Epithelial cell of proximal tubule (primary cell): ENCODE data around the gene SRGN. TPM values are rescaled to one million over a fixed set of nuclear protein-coding genes. Genes with fewer than 3 reads are reported as not detected.
"Not testable (repeated sequence)": the region's sequence is repeated elsewhere in the genome, so short reads cannot be mapped to it uniquely, and the experiment has no call there.

Source experiments
- DNase-seq: peaks from one replicate; pipeline ENCODE4 v3.0.0-alpha.2; 2011; ENCODE audit warnings: low read depth
- H3K4me3 ChIP-seq: 2 replicates; pipeline ENCODE4 v1.5.1; 2011; ENCODE audit warnings: low read depth, mild to moderate bottlenecking, low read length
- total RNA-seq: library from RNA; depleted of rRNA; stranded (reverse); fragments of >200 nt; gene quantifications from 2 replicates; pipeline ENCODE4 v1.2.3, GENCODE V29; 2015
- TF ChIP-seq, protein P1 (sequence below): conservative IDR thresholded peaks from 2 replicates; pipeline ENCODE4 v1.5.1; 2012; ENCODE audit warnings: low read depth, mild to moderate bottlenecking, low read length

The SRGN gene
- total RNA-seq, 1 donor from 2014 or later: 8.5 TPM

DNA sequence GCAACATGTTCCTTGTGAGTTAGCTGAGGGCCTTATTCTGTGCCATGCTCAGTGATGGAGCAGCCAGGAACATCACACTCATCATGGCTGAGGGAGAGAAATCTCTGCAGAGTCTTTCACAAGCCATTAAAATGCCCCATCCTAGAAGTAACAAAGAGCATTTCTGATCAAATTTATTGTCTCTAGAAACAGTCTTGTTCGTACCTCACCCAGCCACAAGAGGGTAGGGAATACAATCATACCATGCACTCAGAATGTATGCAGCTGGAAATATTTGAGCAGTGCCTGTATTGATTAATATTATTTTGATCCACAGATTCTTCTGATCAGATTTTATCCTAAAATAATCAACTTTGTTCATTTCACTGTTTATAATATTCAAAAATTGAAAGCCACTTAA lies 53.4 kb downstream of the SRGN start:
- no peak for DNase-seq
- TF ChIP-seq, protein P1, sequence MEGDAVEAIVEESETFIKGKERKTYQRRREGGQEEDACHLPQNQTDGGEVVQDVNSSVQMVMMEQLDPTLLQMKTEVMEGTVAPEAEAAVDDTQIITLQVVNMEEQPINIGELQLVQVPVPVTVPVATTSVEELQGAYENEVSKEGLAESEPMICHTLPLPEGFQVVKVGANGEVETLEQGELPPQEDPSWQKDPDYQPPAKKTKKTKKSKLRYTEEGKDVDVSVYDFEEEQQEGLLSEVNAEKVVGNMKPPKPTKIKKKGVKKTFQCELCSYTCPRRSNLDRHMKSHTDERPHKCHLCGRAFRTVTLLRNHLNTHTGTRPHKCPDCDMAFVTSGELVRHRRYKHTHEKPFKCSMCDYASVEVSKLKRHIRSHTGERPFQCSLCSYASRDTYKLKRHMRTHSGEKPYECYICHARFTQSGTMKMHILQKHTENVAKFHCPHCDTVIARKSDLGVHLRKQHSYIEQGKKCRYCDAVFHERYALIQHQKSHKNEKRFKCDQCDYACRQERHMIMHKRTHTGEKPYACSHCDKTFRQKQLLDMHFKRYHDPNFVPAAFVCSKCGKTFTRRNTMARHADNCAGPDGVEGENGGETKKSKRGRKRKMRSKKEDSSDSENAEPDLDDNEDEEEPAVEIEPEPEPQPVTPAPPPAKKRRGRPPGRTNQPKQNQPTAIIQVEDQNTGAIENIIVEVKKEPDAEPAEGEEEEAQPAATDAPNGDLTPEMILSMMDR: peak; percentile 17
- H3K4me3 ChIP-seq: no peak overlapping the region

DNA sequence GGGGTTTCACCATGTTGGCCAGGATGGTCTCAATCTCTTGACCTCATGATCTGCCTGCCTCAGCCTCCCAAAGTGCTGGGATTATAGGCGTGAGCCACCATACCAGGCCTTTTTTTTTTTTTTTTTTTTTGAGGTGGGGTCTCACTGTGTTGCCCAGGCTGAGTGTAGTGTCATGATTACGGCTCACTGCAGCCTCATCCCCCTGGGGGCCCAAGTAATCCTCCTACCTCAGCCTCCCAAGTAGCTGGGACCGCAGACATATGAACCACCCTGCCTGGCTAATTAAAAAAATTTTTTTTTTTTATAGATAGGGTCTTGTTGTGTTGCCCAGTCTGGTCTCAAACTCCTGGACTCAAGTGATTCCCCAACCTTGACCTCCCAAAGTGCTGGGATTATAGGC lies 54.2 kb downstream of the SRGN start:
- not testable (repeated sequence) for DNase-seq, H3K4me3 ChIP-seq

DNA sequence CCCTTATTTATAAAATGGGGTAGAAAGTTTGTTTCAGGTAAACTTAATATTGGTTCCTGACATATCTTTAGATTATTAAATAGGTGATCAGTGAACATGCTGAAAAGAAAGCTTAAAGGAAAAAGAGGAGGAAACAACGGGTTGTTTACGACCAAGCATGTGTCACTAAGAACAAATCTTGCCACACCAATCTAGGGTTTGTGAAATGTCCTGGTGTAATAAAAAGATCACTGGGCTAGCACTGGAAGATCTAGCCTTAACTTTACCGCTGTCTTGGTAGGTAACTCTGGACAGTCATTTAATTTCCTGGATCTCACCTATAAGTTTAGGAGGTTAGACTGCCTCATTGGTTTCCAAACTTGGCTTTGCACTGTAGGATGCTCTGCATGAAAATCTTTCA lies 55.1 kb downstream of the SRGN start:
- TF ChIP-seq, protein P1: no peak
- no peak for DNase-seq
- H3K4me3 ChIP-seq: no peak overlapping the region

DNA sequence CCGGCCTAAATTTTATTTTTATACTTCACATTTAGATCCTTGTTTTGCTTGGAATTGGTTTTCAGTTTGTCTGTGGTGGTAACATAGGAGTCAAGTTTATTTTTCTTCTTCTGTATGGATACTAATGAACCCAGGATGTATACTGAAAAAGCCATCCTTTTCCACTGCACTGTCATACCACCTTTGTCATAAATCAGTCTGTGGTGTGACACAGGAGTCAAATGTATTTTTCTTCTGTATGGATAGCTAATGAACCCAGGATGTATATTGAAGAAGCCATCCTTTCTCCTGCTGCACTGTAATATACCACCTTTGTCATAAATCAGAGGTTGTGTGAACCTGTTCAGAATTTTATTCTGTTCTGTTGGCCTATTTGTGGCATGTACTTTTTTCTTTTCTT lies 57.4 kb downstream of the SRGN start:
- H3K4me3 ChIP-seq: no peak overlapping the region
- TF ChIP-seq, protein P1: no peak
- no peak for DNase-seq

DNA sequence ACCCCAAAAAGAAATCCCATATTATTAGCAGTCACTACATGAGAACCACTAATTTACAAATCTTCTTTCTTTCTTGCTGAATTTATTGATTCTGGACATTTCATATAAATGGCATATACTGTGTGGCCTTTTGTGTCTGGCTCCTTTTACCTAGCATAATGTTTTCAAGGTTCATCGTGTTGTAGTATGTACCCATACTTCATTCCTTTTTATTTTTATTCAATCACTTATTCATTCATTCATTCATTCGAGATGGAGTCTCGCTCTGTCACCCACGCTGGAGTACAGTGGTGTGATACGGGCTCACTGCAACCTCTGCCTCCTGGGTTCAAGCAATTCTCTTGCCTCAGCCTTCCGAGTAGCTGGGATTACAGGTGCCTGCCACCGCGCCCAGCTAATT lies 58.0 kb downstream of the SRGN start:
- no peak overlapping the region for H3K4me3 ChIP-seq
- DNase-seq: no peak
- TF ChIP-seq, protein P1: no peak

DNA sequence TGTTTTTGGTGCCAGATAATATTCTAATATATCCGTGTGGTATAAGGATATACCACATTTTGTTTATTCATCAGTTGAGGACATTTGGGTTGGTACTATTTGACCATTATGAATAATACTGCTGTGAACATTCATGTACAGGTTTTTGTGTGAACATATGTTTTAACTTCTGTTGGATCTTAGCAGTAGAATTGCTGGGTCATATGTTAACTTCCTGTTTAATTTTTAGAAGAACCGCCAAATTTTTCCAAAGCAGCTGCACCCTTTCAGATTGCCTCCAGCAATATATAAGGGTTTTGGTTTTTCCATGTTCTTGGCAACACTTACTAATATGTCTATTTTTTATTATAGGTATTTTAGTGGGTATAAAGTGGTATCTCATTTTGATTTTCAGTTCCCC lies 58.9 kb downstream of the SRGN start:
- TF ChIP-seq, protein P1: no peak
- no peak for DNase-seq
- H3K4me3 ChIP-seq: no peak overlapping the region

DNA sequence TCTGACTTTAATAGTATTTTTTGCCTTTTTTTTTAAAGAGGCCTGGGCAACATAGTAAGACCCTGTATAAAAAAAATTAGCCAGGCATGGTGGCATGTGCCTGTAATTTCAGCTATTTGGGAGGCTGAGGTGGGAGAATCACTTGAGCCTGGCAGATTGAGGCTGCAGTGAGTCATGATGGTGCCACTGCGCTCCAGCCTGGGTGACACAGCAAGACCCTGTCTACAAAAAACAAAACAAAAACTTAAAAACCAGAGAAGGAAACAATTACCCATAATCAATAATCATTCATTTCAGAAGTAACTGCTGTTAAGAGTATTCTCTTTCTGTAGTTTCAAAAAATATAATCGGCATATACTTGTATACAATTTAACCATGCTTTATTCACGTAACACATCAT lies 64.1 kb downstream of the SRGN start:
- no peak overlapping the region for H3K4me3 ChIP-seq
- TF ChIP-seq, protein P1: no peak
- DNase-seq: no peak

DNA sequence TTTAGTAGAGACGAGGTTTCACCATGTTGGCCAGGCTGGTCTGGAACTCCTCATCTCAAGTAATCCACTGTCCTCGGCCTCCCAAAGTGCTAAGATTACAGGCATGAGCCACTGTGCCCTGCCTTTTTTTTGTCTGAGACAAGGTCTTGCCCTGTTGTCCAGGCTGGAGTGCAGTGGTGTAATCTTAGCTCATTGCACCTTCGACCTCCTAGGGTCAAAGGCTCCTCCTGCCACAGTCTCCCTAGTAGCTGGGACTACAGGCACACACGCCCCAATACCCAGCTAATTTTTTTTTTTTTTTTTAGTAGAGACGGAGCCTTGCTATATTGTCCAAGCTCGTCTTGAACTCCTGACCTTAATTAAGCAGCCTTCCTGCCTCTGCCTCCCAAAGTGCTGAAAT lies 65.3 kb downstream of the SRGN start:
- no peak for DNase-seq
- TF ChIP-seq, protein P1: no peak
- H3K4me3 ChIP-seq: no peak overlapping the region
